Limb (tissue), 2 donors: ENCODE measurements around the gene RAC2.

ENCODE experiments used
- DNase-seq, 2 donors: peaks; one replicate each; pipeline ENCODE4 v3.0.0-alpha.2; 2016; ENCODE audit errors: extremely low spot score in 2 of 2

RAC2 gene

GRCh38 chr22:37221424-37222333 is 22.4 kb downstream of the RAC2 start:
- DNase-seq, result no peak

GRCh38 chr22:37220543-37220981 is 23.5 kb downstream of the RAC2 start:
- no peak for DNase-seq

- no peak for DNase-seq
These were observed 24.5 kb downstream of the RAC2 start for GRCh38 chr22:37219533-37219932.

- DNase-seq, result no peak
These were observed 25.2 kb downstream of the RAC2 start for GRCh38 chr22:37218771-37219411.

GRCh38 chr22:37218399-37218770 is 25.7 kb downstream of the RAC2 start:
- DNase-seq, result no peak

- no peak for DNase-seq
These were observed 28.2 kb downstream of the RAC2 start for GRCh38 chr22:37215890-37216289.

- no peak for DNase-seq
These were observed 29.4 kb downstream of the RAC2 start for GRCh38 chr22:37214731-37215030.

GRCh38 chr22:37213941-37214730 is 29.9 kb downstream of the RAC2 start:
- DNase-seq, result no peak

GRCh38 chr22:37213218-37213855 is 30.7 kb downstream of the RAC2 start:
- no peak for DNase-seq

- no peak for DNase-seq
These were observed 31.7 kb downstream of the RAC2 start, which contains the start of gene SSTR3 for GRCh38 chr22:37212174-37212906. Gene SSTR3 (minus strand): TSS chr22:37212477. CDS start chr22:37207803, 4,674 bp downstream.

GRCh38 chr22:37211866-37212173 is 32.2 kb downstream of the RAC2 start:
- no peak for DNase-seq

GRCh38 chr22:37211075-37211865 is 32.8 kb downstream of the RAC2 start:
- no peak for DNase-seq

- DNase-seq, result no peak
These were observed 33.8 kb downstream of the RAC2 start for GRCh38 chr22:37210041-37210803.

GRCh38 chr22:37209140-37209845 is 34.8 kb downstream of the RAC2 start:
- DNase-seq, result no peak

GRCh38 chr22:37208401-37209139 is 35.5 kb downstream of the RAC2 start:
- no peak for DNase-seq

GRCh38 chr22:37207981-37208380 is 36.1 kb downstream of the RAC2 start:
- no peak for DNase-seq

GRCh38 chr22:37206841-37207821 is 36.9 kb downstream of the RAC2 start:
- DNase-seq, result no peak
